DOHH2 (cell line): ENCODE data around the gene CNTNAP2.
"Not testable (repeated sequence)": the region's sequence is repeated elsewhere in the genome, so short reads cannot be mapped to it uniquely, and the experiment has no call there.

ENCODE experiments used
- H3F3A ChIP-seq: fragments of 200-600 bp; sonication (generic), shearing (Covaris generic); 2 replicates; pipeline ENCODE4 v1.6.0; 2016; ENCODE audit warnings: antibody characterized with exemption, mild to moderate bottlenecking; ENCODE audit not compliant: control insufficient read depth, insufficient read depth
- H3K27ac ChIP-seq: fragments of 200-600 bp; sonication (generic); 2 replicates; pipeline ENCODE4 v1.5.1; 2014; ENCODE audit warnings: low read depth, mild to moderate bottlenecking, low read length, moderate library complexity
- H3K27me3 ChIP-seq: fragments of 200-600 bp; sonication (generic); 2 replicates; pipeline ENCODE4 v1.6.1; 2014; ENCODE audit warnings: mild to moderate bottlenecking, low read length, mixed read lengths; ENCODE audit not compliant: control insufficient read depth
- H3K36me3 ChIP-seq: fragments of 200-600 bp; sonication (generic); 2 replicates; pipeline ENCODE4 v1.6.1; 2014; ENCODE audit warnings: mild to moderate bottlenecking, low read length, moderate library complexity, mixed read lengths; ENCODE audit not compliant: control insufficient read depth
- H3K4me1 ChIP-seq: fragments of 200-600 bp; sonication (generic); 2 replicates; pipeline ENCODE4 v1.6.1; 2014; ENCODE audit warnings: mild to moderate bottlenecking, low read length, mixed read lengths; ENCODE audit not compliant: control insufficient read depth
- H3K4me2 ChIP-seq: fragments of 200-600 bp; sonication (generic); 2 replicates; pipeline ENCODE4 v1.6.0; 2014; ENCODE audit warnings: mild to moderate bottlenecking, low read length, moderate library complexity
- H3K4me3 ChIP-seq: fragments of 200-600 bp; sonication (generic); 2 replicates; pipeline ENCODE4 v1.5.1; 2014; ENCODE audit warnings: mild to moderate bottlenecking, low read length, mixed read lengths
- H3K79me2 ChIP-seq: fragments of 200-600 bp; sonication (generic); 2 replicates; pipeline ENCODE4 v1.6.1; 2014; ENCODE audit warnings: mild to moderate bottlenecking, low read length, mixed read lengths; ENCODE audit not compliant: control insufficient read depth
- H3K9me2 ChIP-seq: fragments of 200-600 bp; sonication (generic); replicated peaks from 2 replicates; pipeline ENCODE4 v1.6.1; 2014; ENCODE audit warnings: mild to moderate bottlenecking, low read length, mixed read lengths; ENCODE audit not compliant: control insufficient read depth
- H3K9me3 ChIP-seq: fragments of 200-600 bp; sonication (generic); 2 replicates; pipeline ENCODE4 v1.6.1; 2014; ENCODE audit warnings: antibody characterized with exemption, low read length, mixed read lengths; ENCODE audit not compliant: control insufficient read depth, insufficient read depth
- H4K20me1 ChIP-seq: fragments of 200-600 bp; sonication (generic); 2 replicates; pipeline ENCODE4 v1.6.0; 2014; ENCODE audit warnings: low read depth, mild to moderate bottlenecking, antibody characterized with exemption, low read length, moderate library complexity; ENCODE audit not compliant: control insufficient read depth, insufficient read depth
- EZH2phosphoT487 ChIP-seq: fragments of 200-600 bp; sonication (generic); IDR thresholded peaks from 2 replicates; pipeline ENCODE4 v1.6.1; 2017; ENCODE audit warnings: borderline replicate concordance, mild to moderate bottlenecking, antibody characterized with exemption, low read length, moderate library complexity, mixed read lengths
- TF ChIP-seq, protein P1 (sequence below): fragments of 200-600 bp; sonication (generic); IDR thresholded peaks from one replicate; pipeline ENCODE4 v1.5.1; 2014; ENCODE audit warnings: antibody characterized with exemption, mild to moderate bottlenecking, low read depth, low read length; ENCODE audit not compliant: poor library complexity, severe bottlenecking

CNTNAP2 gene

DNA sequence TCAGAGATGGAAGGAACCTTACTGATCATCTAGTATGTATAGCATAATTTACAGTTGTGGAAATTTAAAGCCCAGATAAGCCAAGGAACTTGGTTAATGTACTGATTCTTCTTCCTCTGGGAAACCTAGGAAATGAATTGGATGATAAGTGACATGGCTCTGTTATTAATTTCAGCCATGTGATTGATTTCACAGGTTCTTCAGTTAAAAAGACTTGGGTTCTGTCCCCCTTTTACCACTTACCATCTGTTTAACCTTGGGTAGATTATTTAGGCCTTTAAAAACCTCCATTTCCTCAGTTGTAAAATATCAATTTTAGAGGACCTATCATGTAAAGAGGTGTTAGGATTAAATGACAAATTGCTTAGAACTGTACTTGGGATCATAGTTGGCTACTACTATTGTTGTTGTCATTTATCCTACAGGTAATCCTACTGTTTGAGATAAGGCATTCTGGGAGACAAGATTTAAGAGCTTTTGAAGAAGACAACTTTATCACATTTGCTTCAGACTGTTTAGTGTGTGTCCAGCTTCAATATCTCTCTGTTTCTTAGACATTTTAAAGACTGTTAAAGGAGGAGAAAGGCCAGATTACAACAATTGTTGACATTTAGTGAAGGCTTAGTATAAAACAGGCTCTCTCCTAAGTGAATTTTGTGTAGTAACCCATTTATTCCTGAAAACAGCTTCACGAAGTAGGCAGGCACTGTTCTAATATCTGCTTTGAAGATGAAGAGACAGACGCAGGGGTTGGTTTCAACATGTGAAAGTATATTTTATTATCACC, 1476.9 kb downstream of the CNTNAP2 start:
- Histone ChIP-seq H3K9me2 (no peaks in the 10 kb centered on the region), H3K9me3 (no peaks in the 10 kb centered on the region), H3K36me3 (no peaks in the 10 kb centered on the region), H3K4me1 (no peaks in the 10 kb centered on the region), H3K79me2 (no peaks in the 10 kb centered on the region), H3K27ac (no peak overlapping the region), H3K27me3 (no peaks in the 10 kb centered on the region), H3F3A (no peaks in the 10 kb centered on the region), H3K4me3 (no peak overlapping the region), H3K4me2 (no peak overlapping the region), H4K20me1 (no peaks in the 10 kb centered on the region)
- no peak for TF ChIP-seq EZH2phosphoT487
- TF ChIP-seq, protein P1, sequence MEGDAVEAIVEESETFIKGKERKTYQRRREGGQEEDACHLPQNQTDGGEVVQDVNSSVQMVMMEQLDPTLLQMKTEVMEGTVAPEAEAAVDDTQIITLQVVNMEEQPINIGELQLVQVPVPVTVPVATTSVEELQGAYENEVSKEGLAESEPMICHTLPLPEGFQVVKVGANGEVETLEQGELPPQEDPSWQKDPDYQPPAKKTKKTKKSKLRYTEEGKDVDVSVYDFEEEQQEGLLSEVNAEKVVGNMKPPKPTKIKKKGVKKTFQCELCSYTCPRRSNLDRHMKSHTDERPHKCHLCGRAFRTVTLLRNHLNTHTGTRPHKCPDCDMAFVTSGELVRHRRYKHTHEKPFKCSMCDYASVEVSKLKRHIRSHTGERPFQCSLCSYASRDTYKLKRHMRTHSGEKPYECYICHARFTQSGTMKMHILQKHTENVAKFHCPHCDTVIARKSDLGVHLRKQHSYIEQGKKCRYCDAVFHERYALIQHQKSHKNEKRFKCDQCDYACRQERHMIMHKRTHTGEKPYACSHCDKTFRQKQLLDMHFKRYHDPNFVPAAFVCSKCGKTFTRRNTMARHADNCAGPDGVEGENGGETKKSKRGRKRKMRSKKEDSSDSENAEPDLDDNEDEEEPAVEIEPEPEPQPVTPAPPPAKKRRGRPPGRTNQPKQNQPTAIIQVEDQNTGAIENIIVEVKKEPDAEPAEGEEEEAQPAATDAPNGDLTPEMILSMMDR: no peak

DNA sequence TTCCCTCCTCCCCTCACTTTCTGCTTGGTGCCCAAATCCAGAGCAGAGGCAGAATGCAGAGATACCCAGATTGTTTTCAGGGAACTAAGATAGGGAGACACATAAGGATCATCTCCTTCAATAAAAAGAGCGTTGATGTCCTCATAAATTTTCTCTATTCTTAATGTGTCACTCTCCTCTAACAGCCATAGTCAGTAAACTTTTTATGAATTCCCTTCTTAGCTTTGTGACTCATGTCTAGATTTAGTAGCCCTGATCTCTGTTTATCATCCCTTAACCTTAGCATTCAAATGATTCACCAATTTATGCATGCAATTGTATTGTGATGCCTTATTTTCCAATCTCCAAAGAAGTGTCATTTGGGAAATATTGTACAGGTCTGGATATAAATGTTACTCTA, 1478.4 kb downstream of the CNTNAP2 start:
- Histone ChIP-seq H3K4me1 (no peaks in the 10 kb centered on the region), H3K9me2 (no peaks in the 10 kb centered on the region), H3K79me2 (no peaks in the 10 kb centered on the region), H3F3A (no peaks in the 10 kb centered on the region), H3K4me2 (no peak overlapping the region), H3K4me3 (no peak overlapping the region), H4K20me1 (no peaks in the 10 kb centered on the region), H3K27me3 (no peaks in the 10 kb centered on the region), H3K27ac (no peak overlapping the region), H3K9me3 (no peaks in the 10 kb centered on the region), H3K36me3 (no peaks in the 10 kb centered on the region)
- TF ChIP-seq, protein P1: no peak
- no peak for TF ChIP-seq EZH2phosphoT487

DNA sequence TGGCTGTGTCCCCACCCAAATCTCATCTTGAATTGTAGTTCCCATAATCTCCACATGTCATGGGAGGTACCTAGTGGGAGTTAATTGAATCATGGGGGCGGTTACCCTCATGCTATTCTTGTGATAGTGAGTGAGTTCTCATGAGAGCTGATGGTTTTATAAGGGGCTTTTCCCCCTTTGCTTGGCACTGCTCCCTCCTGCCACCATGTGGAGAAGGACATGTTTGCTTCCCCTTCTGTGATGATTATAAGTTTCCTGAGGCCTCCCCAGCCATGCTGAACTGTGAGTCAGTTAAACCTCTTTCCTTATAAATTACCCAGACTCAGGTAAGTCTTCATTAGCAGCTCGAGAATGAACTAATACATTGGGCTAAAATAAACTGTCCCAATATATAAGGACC, 1482.1 kb downstream of the CNTNAP2 start:
- H3F3A ChIP-seq, H3K27me3 ChIP-seq, H3K79me2 ChIP-seq, H3K4me3 ChIP-seq, H3K4me2 ChIP-seq, H3K9me3 ChIP-seq, H4K20me1 ChIP-seq, H3K9me2 ChIP-seq, H3K4me1 ChIP-seq, H3K36me3 ChIP-seq, H3K27ac ChIP-seq: not testable (repeated sequence)

DNA sequence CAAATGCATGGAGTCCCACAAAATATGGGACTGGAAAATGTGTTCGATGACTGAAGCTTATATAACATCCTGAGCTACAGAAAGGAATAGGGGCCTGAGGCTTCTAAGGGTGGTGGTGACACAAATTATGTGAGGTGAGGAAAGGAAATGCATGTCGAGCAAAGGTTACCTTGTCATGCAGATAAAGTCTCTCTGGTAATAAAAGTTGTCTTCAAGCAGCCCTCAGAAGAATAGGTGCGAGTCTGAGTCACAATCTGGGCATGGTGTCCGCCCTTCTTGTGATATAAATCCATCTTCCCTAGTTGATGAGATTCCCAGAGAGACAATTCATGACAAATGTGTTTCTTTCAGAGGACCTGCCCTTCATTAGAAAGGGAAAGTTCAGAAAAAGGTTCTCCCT, 1488.7 kb downstream of the CNTNAP2 start:
- Histone ChIP-seq H3K4me3 (no peak overlapping the region), H3K27ac (no peak overlapping the region), H3K9me2 (no peaks in the 10 kb centered on the region), H3K27me3 (no peaks in the 10 kb centered on the region), H3K9me3 (no peaks in the 10 kb centered on the region), H3K4me2 (no peak overlapping the region), H3F3A (no peaks in the 10 kb centered on the region), H3K79me2 (no peaks in the 10 kb centered on the region), H3K36me3 (no peaks in the 10 kb centered on the region), H3K4me1 (no peaks in the 10 kb centered on the region), H4K20me1 (no peaks in the 10 kb centered on the region)
- no peak for TF ChIP-seq EZH2phosphoT487
- TF ChIP-seq, protein P1: no peak
